Measurements from ENCODE around the gene SLC4A5.

GRCh38 chr2:74205113-74205512, 138.1 kb downstream of the SLC4A5 start:
- no peak for TF ChIP-seq EZH2phosphoT487 (IDR thresholded peaks at IDR 0.05; ENCODE audit: borderline replicate concordance, low read length)
- no peak for TF ChIP-seq CTCF (IDR thresholded peaks at IDR 0.05; ENCODE audit: low read depth, low read length, poor library complexity, severe bottlenecking)

Data from DOHH2 (cell line).